HG03196 (cell line): Measurements from ENCODE around the gene CDKN2D.
"Not testable (repeated sequence)": the region's sequence is repeated elsewhere in the genome, so short reads cannot be mapped to it uniquely, and the experiment has no call there.

Experiments used
- ATAC-seq: cut with Tn5 transposase; IDR thresholded peaks from one replicate; pipeline ENCODE4 v1.9.1; 2021; ENCODE audit not compliant: unreplicated experiment

Gene CDKN2D

DNA sequence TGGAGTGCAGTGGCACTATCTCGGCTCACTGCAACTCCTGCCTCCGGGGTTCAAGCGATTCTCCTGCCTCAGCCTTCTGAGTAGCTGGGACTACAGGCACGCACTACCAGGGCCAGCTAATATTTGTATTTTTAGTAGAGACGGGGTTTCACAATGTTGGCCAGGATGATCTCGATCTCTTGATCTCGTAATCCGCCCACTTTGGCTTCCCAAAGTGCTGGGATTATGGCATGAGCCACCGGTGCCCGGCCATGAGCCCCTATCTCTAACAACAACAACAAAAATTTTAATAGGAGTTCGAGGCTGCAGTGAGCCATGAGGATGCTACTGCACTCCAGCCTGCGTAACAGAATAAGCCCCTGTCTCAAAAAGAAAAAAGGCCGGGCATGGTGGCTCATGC lies 13.3 kb upstream of the CDKN2D start:
- no peak for ATAC-seq

DNA sequence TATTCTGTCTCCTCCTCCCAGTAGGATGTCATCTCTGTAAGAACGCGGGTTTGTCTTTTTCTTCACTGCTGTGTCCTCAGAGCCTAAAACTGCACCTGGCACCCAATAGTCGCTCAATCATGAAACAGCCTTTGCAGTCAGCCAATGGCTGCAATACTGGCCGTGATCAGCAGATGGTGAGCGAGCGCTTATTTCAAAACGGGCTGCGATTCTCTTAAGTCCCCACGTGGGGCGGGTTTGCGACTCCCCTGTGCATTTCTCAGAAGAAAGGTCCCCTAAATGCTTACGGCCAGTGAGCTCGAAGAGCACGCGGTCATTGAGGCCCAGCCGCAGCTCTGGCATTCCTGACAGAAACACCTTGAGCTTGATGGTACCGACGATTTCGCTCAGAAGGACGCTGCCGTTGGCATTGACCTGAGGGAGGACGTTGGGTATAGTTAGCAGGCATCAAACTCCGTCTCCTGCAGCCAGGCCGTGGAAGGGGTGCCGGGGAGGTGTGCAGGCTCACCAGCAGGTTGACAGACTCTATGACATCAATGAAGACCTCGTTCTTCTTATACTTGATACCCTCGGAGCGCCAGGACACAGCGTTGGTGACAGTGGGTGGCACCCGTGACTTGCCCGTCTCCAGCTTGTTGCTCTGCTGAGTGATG lies 12.3 kb upstream of the CDKN2D start:
- ATAC-seq = no peak

DNA sequence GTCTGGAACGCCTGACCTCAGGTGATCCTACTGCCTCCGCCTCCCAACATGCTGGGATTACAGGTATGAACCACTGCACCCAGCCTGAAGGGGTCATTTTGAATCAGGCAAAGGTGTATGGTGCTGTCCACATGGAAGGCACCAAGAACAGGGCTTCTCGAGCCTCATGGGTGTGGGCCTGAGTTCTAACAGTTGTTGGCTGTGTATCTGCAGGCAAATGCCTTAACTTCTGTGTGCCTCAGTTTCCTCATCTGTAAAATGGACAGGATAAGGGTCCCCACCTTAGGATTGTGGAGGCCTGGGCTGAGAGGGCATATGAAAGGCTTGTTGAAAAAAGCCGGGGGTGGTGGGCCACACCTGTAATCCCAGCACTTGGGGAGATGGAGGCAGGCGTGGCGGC lies 9.2 kb upstream of the CDKN2D start:
- no peak for ATAC-seq

DNA sequence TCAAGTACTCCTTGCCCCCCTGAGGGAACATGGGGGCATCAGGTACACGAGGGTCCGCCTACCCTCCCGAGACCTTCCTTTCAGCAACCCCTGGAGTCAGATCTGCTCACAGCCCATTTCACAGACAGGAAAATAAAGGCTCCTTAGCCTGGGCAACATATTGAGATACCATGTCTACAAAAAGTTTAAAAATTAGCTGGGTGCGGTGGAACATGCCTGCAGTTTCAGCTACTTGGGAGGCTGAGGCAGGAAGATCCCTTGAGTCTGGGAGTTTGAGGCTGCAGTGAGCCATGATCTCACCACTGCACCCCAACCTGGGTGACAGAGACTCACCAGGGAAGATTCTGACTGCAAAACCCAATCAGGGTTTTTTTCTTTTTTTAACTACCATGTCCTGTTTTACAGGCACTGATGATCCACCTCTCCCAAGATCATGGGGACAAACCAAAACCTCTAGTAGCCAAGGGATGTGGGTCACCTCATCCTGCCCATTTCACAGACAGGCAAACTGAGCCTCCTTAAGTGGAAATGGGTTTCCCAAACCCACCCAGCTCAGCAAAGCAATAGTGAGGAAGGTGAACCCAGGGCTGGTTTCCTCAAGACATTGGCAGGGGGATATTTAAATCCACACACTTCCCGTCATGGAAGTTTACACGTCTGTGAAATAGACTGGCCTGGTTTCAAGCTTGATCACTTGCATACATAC lies 6.4 kb upstream of the CDKN2D start:
- no peak for ATAC-seq

DNA sequence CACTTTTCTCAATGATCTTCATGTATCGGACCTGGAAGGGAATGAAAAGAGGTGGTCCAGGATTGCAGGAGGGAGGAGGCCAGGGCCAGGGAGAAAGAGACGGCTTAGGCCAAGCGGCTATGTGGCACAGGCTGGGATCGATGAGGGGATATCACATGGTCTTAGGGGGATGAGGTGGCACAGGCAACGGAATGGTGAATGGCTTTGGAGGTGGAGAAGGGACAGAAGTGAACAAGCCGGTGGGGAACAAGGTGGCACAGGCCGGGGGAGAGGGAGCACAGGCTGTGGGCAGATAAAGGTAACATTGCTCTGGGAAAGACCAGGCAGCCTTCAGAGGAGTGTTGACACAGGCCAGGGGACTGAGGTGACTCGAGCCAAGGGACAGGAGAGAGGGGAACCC lies 5.7 kb upstream of the CDKN2D start:
- ATAC-seq = no peak

DNA sequence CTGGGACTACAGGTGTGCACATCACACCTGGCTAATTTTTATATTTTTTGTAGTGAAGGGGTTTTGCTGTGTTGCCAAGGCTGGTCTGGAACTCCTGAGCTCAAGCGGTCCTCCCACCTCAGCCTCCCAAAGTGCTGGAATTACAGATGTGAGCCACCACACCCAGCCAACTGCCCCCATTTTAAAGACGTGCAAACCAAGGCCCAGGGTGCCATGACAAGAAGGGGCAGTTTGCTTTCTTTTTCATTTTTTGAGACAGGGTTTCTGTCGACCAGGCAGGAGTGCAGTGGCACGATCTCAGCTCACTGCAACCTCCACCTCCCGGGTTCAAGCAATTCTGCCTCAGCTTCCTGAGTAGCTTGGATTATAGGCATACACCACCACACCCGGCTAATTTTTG lies 5.0 kb upstream of the CDKN2D start:
- not testable (repeated sequence) for ATAC-seq

DNA sequence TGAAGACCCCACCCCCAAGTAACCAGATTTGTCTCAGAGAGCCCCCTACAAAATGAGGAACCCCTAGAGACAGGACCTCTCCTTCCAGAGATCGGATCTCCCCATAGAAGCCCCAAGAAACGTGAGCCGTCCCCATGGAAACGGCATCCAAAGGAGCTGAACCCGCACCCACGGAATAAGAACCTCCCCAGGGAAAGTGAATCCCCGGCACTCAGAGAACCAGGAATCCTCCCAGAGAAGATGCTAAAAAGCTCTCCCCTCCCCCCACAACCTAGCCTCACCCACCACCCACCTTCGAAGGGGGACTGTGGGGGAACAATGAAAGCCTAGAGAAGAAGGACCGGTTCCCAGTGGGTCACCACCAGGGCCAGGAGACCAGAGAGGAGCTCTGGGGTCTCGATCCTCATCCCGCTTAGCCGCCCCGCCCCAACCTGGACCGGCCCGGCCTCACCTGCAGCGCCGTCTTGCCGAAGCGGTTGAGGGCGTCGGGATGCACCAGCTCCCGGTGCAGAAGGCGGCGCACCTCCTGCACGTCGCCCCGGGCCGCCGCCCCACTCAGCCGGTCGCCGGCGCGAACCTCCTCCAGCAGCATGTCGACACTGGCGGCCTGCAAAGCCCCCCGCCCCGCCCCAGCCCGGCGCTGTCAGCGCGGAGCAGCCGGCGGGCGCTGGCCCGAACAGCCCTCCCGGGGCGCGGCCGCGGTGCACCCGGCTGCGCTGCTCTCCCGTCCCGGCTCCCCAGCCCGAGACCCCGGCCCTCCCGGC lies 535 bp downstream of the CDKN2D start:
- peak; percentile 1 for ATAC-seq

DNA sequence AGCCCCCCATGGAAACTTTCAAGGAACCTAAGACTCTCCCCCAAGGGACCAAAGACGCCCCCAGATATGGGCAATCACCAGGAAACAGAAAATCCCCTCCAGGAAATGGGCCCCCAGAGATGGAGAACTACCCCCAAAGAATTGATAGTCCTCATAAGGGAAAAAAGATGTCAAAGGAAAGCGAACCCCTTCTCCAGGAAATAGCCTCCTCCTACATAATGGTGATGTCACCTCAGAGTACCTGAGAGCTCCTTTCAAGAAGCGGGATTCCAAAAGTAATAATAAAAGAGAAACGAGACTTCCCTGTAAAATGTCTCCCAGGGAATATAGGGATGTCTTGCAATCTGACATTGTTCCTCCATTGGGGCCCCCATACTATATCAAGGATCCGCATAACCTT lies 1.1 kb downstream of the CDKN2D start:
- no peak for ATAC-seq

DNA sequence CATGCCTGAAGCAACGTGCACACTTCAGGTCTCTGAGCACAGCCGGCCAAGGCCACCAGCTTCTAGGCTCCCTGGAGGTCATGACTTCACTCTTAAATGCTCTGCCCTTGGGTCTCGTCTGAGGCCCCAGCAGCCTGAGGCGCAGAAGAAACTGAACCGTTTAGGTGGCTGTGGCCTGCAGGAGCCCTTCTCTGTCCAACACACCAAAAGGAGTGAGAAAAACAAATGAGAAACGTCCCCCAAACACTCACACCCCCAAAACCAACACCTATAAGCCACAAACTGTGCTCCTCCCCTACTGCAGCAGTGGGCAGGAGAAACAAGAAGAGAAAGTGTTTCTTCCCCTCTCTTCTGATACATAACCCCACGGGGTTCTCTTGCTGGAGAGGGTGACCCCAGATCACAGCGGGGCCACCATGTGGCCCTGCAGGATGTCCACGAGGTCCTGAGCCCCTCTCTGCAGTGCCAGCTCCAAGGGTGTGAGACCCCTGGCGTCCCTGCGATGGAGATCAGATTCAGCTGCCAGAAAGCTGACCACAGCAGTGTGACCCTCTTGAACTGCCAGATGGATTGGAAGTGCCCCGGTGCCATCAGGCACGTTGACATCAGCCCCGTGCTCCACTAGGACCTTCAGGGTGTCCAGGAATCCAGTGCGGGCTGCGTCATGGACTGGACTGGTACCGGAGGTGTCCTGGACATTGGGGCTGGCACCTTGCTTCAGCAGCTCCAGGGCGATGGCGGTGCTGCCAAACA lies 1.9 kb downstream of the CDKN2D start:
- ATAC-seq = no peak

DNA sequence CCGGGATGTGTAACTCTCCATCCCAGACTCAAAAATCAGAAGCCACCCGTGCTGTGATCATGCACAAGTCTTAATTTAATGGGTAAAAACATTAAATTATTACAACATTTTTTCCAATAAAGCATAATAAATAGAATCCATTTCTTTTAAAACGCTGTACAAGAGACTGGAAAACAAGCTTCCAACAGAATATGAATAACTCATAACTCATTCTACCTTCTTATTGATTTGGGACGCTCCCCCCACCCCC lies 2.4 kb downstream of the CDKN2D start:
- ATAC-seq = no peak

DNA sequence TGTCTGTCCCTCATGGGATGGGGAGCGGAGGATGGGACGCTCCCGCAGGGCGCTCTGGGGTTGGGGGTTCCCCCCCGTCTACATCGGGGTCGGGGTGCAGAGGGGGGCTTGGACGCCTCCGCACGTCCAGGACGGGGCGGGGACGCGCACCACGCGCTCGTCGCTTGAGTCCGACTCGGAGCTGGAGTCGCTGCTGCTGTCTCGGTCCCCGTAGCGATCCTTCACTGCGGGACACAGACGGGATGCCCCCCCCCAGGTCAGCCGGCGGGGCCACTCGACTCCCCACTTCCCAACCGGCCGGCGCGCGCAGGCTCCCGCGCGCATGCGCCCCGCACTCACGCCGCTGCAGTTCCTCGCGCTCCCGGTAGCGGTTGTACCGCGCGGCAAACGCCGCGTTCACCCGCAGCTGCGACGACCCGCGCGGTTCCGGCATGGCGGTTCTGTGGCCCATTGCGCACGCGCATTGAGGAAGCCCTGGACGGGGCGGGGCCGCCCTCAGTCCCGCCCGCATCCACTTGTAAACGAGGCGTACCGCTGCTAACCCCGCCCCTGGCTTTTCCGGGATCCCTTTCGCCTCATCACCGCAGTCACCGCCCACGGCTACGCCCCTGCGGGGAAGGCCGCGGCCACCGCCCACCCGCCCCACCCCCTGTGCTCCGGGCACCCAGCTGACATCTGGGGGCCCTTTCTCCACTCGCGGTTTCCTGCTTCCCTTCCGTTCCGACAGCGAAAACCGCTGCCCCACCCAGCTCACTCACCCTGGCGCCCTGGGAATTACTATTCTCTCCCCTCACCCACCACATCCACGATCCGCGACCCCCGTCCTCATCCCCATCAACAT lies 3.0 kb downstream of the CDKN2D start, which contains the start of gene KRI1:
Gene KRI1 (minus strand): TSS at position 444 of the 841 bp plus-strand sequence. CDS start 11 bp downstream, at position 433.
- ATAC-seq = peak; percentile 44

DNA sequence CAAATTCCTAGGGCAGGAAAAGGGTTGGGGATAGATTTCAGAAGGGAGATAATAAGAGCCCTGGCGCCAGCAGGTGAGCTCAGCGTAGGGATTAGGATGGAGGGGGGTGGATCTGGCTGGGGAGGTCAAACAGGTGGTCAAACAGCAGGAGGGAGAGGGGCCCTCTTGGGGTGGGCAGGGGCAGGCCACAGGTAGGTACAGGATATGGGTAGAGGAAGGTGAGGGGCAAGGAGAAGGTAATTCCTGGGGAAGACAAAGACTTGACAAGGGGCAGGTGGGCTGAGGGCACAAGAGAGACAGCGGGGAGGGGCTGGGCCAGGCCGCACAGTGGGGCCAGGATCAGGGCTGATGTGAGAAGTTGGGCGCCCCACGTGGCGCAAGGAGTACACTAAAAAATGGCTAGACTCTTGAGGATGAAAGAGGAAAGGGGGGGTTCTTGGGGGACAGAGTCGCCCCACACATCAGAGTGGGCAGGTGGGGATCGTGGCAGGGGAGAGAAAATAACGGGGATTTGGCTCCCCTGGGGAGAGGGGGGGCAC lies 3.7 kb downstream of the CDKN2D start:
- no peak for ATAC-seq

DNA sequence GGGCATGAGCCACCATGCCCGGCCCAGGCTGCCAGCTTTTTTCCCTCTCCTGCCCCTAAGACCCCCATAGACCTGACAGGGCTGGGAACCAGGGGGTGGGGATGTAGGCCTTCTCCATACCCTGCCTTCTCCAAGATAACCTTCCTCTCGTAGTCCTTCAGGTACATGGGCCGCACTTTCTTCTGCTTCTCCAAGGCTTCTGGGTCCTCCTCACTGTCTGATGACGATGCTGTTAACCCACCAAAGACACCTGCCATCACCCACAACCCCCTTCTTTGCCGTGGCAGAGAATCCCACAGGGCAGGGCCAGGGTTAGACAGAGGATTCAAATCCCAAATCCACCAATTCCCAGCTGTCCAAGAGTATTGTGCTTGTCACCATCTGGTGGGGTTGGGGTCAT lies 6.2 kb downstream of the CDKN2D start:
- ATAC-seq = no peak

DNA sequence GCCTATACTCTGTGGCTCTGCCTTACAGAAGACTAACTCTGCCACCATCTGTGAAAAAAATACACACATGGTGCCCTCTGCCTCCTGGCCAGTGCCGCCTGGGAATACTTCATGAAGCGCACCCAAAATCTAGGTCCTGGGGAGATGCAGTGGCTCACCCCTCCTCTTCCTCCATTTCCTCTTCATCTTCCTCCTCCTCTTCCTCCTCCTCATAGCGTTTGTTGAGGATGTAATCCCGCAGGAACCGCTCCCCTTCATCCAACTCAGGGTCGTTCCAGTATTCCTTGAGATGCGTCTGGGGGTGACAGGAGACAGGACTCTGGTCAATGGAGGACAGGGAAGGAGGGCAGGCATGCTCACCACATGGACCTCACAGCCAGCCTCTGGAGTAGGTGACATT lies 8.6 kb downstream of the CDKN2D start:
- ATAC-seq = no peak

DNA sequence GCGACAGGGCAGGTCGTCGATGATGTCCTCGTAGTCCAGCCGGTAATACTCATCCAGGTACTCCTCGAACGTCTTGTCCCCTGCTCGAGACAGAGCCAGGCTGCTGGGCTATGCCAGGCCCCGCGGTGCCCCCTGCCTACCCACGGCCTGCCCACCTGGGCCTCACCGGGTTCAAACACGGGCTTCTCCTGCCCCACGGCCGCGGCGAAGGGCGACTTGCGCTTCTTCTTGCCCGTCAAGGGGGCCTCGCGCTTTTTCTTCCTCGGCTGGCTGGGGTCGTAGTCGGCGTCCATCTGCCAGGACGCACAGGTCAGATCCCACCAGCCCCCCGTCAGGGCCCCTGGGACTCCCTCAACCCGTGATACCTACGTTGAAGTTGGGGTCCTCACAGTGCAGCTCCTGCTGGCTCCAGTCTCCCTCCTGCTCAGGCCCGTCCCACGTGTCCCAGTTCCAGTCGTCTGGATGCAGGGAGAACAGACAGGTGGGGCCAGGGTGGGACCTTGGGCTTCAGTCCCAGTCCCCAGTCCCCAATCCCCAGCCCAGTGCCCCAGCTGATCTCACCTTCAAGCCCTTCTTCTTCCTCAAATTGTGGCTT lies 11.1 kb downstream of the CDKN2D start:
- no peak for ATAC-seq

DNA sequence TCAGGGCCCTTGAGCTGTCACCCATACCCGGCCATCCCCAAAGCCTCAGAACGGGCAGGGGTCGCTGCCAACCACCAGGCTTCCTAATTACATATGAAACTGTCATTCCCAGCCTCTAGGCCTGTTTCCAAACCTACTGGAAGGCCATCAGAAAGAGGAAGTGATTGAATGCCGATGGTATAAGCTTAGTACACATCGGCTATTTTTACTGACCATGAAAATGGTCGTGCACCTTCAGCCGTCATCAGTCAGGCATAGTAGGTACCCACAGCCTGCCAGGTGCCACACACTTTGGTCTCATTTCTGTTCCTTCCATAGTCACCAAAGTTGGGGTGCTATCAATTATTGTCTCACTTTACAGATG lies 13.2 kb downstream of the CDKN2D start:
- ATAC-seq = no peak

DNA sequence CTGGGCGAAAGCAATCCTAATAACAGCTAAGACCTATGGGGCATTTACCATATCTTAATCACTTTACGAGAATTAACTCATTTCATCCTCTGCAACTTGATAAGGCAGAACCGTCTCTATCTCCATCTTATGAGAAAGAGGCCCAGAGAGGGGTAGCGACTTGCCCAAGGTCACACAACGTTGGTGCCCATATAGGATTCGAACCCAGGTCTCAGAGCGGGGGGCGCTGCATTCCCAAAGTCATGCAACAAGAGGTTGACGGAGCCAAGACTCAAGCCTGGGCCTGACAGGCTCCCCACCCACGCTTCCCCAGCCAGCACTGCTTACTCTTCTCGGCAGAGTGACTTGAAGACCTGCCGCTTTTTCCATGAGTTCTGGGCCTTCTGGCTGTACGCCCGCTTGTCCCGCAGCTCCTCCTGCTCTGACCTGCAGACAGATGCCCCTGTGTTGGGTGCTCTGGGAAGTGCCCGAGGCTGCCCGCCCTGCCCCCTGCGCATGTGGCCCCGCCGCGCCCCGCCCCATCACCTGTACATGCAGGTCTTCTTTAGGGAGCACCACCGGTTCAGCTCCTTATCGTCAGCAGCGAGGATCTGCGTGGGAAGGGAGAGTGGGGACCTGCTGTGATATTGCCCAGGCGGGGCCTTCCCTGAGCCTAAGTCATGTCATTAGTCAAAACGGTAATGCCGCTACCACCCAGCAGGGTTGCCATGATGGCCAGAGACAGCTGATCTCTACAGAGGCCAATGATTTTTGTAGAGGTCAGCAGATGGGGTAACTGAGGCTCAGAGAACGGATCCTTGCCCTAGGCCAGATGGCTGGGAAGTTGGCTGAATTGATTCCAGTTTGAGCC lies 13.8 kb downstream of the CDKN2D start:
- no peak for ATAC-seq

DNA sequence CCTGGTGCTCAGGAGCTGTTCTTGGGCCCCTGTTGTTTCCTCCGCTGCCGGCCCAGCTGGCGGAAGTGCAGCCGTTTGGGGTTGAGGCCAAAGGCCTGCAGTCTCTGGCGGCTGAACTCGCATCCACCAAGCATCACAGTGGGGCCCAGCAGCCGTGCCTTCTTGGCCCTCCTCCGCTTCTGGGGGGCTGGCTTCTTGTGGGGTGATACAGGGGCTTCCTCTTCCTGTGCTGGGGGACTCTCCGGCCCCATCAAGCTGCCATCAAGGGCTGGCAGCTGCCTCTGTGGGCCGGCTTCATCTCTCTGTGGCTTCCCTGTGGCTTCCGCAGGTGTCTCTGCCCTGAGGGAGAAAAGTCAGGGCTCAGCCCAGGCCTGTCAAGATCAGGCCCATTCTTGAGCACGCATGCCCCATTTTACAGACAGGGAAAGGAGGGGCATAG lies 14.8 kb downstream of the CDKN2D start:
- peak; percentile 47 for ATAC-seq

DNA sequence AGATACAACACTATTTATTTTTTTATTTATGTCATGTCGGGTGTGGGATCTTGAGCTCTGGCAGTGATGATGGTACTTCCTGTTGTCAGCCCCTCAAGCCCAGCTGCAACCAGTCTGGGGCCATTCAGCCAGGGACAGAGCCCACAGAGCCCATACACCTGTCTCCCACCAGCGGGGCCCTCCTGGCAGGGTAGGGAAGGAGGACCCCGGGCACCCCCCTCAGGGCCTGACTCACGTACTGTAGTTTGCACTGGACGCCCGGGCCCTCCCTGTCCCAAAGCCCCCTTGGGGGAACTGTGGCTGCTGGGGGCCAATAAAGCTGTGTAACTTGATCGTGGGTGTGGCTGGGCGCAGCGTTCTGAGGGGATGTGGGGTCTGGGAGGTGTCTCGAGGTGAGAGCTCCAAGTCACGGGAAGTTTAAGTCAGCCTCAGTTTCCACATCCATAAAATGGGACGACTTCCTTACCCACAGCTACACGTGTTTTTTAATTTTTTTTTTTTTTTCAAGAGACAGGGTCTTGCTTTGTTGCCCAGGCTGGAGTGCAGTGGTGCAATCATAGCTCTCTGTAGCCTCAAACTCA lies 15.6 kb downstream of the CDKN2D start:
- ATAC-seq = no peak
